Coronary artery (tissue), 2 donors: ENCODE measurements around the gene METRNL.
A peak's percentile ranks its signal among the peaks of the same experiment; 100 is the strongest.
"Not testable (repeated sequence)": the region's sequence is repeated elsewhere in the genome, so short reads cannot be mapped to it uniquely, and the experiment has no call there.

Source experiments
- DNase-seq: peaks from one replicate; pipeline ENCODE4 v3.0.0-alpha.2; 2017; ENCODE audit warnings: low spot score
- H3K27ac ChIP-seq, 2 donors: fragments of 200-600 bp; sonication (generic); one replicate each; pipeline ENCODE4 v1.5.1; 2016 to 2019
- H3K4me3 ChIP-seq: fragments of 200-600 bp; sonication (generic); 2 replicates; pipeline ENCODE4 v1.5.1; 2016; ENCODE audit warnings: mild to moderate bottlenecking, moderate library complexity
- TF ChIP-seq, protein P1 (sequence below): fragments of 200-600 bp; sonication (generic); IDR thresholded peaks from one replicate; pipeline ENCODE4 v1.5.1; 2019; ENCODE audit warnings: antibody characterized with exemption

Gene METRNL

DNA sequence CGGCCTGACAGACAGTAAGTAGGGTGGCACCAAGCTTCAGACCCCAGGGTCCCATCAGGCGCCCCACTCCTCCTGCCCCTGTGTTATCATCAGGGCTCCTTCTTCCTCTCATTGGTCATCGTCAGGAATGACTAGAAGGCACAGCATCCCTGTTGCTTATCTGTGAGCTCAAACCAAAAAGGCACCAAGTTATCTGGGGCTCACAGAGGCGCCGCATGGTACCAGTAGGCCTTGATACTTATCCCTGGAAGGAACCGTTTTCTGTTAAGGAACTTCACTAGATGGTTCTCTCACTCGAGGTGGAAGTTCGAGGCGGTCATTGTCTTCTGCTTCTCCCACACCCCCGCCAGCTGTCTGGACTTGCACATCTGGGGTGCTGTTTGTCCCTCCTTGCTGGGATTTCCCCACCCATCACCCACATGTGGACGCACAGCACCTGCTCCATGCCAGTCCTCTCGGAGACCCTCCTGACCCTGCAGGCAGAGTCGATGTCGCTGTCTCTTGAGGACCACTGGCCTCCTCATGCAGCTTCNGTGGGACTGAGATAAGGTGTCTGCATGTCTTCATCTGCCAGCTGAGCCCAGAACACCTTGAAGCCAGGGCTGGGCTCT lies 52.1 kb downstream of the METRNL start:
- no peak overlapping the region for H3K27ac ChIP-seq
- peak; percentile 64 for DNase-seq
- TF ChIP-seq, protein P1, sequence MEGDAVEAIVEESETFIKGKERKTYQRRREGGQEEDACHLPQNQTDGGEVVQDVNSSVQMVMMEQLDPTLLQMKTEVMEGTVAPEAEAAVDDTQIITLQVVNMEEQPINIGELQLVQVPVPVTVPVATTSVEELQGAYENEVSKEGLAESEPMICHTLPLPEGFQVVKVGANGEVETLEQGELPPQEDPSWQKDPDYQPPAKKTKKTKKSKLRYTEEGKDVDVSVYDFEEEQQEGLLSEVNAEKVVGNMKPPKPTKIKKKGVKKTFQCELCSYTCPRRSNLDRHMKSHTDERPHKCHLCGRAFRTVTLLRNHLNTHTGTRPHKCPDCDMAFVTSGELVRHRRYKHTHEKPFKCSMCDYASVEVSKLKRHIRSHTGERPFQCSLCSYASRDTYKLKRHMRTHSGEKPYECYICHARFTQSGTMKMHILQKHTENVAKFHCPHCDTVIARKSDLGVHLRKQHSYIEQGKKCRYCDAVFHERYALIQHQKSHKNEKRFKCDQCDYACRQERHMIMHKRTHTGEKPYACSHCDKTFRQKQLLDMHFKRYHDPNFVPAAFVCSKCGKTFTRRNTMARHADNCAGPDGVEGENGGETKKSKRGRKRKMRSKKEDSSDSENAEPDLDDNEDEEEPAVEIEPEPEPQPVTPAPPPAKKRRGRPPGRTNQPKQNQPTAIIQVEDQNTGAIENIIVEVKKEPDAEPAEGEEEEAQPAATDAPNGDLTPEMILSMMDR, result no peak
- no peak overlapping the region for H3K4me3 ChIP-seq

DNA sequence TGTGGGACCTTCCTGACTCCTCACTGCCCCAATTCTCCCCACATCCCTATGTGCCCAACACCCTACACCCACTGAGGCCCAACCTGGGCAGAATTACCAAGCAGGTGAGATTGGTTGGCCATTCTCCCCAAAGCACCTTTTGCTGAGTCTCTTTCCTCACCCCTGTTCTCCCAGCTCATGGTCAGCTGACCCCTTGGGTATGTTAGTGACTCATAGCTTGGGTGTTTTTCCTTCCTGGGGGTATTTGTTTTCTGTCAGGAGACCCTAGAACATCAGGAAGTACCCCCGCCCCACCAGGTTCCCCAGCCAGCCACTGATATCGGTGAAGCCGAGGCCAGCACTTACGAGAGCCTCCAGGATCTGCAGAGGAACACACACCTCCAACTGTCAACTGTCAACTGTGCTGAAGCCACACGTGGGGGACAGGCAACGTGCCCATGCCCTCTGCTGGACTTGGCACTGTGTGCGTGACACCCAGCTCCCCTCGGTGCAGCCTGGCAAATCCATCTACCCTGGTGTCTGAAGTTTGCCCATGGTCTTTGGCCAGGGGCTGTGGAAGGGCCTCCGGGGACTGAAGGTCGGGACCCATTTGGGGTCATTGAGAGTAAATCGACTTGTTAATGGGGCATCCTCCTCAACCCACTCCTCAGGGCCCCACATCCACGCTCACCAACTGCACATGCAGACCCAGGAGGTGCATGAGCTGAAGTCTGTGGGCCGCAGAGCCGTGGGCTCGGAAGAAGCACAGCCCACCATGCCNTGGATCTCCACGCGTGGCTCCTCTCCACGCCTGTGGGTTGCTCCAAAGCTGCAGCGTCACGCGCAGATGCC lies 53.1 kb downstream of the METRNL start:
- TF ChIP-seq, protein P1, result no peak
- DNase-seq, result peak; percentile 68
- H3K4me3 ChIP-seq, result no peak overlapping the region
- no peak overlapping the region for H3K27ac ChIP-seq

- Histone ChIP-seq H3K27ac (no peak overlapping the region), H3K4me3 (no peak overlapping the region)
- TF ChIP-seq, protein P1, result no peak
- peak; percentile 64 for DNase-seq
Measured at GRCh38 chr17:83133302-83134121, 54.1 kb downstream of the METRNL start.

DNA sequence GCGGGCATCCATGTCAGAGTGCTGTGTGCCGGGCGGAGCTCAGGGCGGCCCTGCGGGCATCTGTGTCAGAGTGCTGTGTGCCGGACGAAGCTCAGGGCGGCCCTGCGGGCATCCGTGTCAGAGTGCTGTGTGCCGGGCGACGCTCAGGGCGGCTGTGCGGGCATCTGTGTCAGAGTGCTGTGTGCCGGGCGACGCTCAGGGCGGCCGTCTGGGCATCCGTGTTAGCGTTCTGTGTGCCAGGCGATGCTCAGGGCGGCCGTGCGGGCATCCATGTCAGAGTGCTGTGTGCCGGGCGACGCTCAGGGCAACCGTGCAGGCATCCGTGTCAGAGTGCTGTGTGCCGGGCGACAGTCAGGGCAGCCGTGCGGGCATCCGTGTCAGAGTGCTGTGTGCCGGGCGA lies 55.0 kb downstream of the METRNL start:
- H3K4me3 ChIP-seq, H3K27ac ChIP-seq: not testable (repeated sequence)
- DNase-seq, result peak; percentile 24

GRCh38 chr17:83135692-83136091 lies 56.3 kb downstream of the METRNL start:
- peak; percentile 61 for DNase-seq
- TF ChIP-seq, protein P1, result no peak
- Histone ChIP-seq H3K4me3 (no peak overlapping the region), H3K27ac (no peak overlapping the region)

DNA sequence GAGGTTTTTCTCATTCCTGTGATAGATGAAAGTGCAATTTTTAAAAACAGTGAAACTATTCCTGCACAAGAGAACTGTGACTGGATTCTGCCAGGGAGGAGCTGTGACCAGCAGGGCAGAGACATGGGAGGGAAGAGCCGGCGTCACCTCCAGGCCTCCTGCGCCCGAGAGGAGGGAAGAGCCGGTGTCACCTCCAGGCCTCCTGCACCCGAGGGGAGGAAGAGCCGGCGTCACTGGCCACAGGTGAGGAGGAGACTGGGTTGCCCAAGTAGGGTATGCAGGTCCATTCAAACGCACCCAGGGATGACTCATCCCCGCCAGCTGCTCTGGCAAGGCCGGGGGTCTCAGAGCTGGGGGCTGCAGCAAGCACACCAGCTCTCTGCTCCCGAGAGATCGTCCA lies 56.7 kb downstream of the METRNL start:
- Histone ChIP-seq H3K27ac (no peak overlapping the region), H3K4me3 (no peak overlapping the region)
- TF ChIP-seq, protein P1, result no peak
- peak; percentile 43 for DNase-seq

DNA sequence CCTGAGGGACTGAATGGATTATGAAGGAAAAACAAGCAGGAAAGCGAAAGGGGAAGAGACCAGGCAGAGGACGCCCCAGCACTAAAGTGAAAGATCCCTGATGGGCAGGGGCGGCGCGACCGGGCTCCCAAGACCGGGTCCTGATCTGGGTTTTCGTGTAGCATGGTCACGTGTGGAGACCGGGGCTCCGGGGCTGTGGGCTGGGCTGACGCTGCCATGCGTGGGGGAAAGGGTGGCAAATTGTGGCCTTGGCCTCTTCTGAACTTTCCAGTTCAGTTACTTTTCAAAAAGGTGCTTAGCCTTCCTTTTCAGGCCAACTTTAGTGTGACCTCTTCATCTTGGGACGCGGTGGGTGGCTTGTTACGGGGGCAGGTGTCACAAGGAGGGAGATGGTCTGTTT lies 57.5 kb downstream of the METRNL start:
- H3K4me3 ChIP-seq, result no peak overlapping the region
- H3K27ac ChIP-seq, result no peak overlapping the region
- peak; percentile 49 for DNase-seq
- TF ChIP-seq, protein P1, result no peak
